Measurements from ENCODE around the gene MUC5AC.

GRCh38 chr11:1139441-1140083 lies 18.2 kb upstream of the MUC5AC start:
- TF ChIP-seq, protein P1, sequence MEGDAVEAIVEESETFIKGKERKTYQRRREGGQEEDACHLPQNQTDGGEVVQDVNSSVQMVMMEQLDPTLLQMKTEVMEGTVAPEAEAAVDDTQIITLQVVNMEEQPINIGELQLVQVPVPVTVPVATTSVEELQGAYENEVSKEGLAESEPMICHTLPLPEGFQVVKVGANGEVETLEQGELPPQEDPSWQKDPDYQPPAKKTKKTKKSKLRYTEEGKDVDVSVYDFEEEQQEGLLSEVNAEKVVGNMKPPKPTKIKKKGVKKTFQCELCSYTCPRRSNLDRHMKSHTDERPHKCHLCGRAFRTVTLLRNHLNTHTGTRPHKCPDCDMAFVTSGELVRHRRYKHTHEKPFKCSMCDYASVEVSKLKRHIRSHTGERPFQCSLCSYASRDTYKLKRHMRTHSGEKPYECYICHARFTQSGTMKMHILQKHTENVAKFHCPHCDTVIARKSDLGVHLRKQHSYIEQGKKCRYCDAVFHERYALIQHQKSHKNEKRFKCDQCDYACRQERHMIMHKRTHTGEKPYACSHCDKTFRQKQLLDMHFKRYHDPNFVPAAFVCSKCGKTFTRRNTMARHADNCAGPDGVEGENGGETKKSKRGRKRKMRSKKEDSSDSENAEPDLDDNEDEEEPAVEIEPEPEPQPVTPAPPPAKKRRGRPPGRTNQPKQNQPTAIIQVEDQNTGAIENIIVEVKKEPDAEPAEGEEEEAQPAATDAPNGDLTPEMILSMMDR (CRISPR knock-in tag; IDR thresholded peaks at IDR 0.05), result no peak
- TF ChIP-seq, protein P2, sequence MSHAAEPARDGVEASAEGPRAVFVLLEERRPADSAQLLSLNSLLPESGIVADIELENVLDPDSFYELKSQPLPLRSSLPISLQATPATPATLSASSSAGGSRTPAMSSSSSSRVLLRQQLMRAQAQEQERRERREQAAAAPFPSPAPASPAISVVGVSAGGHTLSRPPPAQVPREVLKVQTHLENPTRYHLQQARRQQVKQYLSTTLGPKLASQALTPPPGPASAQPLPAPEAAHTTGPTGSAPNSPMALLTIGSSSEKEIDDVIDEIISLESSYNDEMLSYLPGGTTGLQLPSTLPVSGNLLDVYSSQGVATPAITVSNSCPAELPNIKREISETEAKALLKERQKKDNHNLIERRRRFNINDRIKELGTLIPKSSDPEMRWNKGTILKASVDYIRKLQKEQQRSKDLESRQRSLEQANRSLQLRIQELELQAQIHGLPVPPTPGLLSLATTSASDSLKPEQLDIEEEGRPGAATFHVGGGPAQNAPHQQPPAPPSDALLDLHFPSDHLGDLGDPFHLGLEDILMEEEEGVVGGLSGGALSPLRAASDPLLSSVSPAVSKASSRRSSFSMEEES (CRISPR knock-in tag; IDR thresholded peaks at IDR 0.05), result no peak
- TF ChIP-seq ZNF274 (CRISPR knock-in tag; IDR thresholded peaks at IDR 0.05) (no peak), REXO4 (CRISPR knock-in tag; IDR thresholded peaks at IDR 0.05; ENCODE audit: borderline replicate concordance) (no peak), TOE1 (CRISPR knock-in tag; IDR thresholded peaks at IDR 0.05) (no peak), ZNF263 (CRISPR knock-in tag; IDR thresholded peaks at IDR 0.05) (no peak), BRCA1 (CRISPR knock-in tag; IDR thresholded peaks at IDR 0.05) (no peak), ETV6 (CRISPR knock-in tag; conservative IDR thresholded peaks at IDR 0.05) (no peak), MAF1 (CRISPR knock-in tag; IDR thresholded peaks at IDR 0.05; ENCODE audit: borderline replicate concordance) (no peak), BATF2 (CRISPR knock-in tag; IDR thresholded peaks at IDR 0.05) (no peak), TCF7L2 (IDR thresholded peaks at IDR 0.05; ENCODE audit: low read depth, low read length) (no peak), REST (IDR thresholded peaks at IDR 0.05; ENCODE audit: borderline replicate concordance in 1 of 2, low read depth in 1 of 2, low read length in 2 of 2) (no peak)
- TF ChIP-seq, protein P3, sequence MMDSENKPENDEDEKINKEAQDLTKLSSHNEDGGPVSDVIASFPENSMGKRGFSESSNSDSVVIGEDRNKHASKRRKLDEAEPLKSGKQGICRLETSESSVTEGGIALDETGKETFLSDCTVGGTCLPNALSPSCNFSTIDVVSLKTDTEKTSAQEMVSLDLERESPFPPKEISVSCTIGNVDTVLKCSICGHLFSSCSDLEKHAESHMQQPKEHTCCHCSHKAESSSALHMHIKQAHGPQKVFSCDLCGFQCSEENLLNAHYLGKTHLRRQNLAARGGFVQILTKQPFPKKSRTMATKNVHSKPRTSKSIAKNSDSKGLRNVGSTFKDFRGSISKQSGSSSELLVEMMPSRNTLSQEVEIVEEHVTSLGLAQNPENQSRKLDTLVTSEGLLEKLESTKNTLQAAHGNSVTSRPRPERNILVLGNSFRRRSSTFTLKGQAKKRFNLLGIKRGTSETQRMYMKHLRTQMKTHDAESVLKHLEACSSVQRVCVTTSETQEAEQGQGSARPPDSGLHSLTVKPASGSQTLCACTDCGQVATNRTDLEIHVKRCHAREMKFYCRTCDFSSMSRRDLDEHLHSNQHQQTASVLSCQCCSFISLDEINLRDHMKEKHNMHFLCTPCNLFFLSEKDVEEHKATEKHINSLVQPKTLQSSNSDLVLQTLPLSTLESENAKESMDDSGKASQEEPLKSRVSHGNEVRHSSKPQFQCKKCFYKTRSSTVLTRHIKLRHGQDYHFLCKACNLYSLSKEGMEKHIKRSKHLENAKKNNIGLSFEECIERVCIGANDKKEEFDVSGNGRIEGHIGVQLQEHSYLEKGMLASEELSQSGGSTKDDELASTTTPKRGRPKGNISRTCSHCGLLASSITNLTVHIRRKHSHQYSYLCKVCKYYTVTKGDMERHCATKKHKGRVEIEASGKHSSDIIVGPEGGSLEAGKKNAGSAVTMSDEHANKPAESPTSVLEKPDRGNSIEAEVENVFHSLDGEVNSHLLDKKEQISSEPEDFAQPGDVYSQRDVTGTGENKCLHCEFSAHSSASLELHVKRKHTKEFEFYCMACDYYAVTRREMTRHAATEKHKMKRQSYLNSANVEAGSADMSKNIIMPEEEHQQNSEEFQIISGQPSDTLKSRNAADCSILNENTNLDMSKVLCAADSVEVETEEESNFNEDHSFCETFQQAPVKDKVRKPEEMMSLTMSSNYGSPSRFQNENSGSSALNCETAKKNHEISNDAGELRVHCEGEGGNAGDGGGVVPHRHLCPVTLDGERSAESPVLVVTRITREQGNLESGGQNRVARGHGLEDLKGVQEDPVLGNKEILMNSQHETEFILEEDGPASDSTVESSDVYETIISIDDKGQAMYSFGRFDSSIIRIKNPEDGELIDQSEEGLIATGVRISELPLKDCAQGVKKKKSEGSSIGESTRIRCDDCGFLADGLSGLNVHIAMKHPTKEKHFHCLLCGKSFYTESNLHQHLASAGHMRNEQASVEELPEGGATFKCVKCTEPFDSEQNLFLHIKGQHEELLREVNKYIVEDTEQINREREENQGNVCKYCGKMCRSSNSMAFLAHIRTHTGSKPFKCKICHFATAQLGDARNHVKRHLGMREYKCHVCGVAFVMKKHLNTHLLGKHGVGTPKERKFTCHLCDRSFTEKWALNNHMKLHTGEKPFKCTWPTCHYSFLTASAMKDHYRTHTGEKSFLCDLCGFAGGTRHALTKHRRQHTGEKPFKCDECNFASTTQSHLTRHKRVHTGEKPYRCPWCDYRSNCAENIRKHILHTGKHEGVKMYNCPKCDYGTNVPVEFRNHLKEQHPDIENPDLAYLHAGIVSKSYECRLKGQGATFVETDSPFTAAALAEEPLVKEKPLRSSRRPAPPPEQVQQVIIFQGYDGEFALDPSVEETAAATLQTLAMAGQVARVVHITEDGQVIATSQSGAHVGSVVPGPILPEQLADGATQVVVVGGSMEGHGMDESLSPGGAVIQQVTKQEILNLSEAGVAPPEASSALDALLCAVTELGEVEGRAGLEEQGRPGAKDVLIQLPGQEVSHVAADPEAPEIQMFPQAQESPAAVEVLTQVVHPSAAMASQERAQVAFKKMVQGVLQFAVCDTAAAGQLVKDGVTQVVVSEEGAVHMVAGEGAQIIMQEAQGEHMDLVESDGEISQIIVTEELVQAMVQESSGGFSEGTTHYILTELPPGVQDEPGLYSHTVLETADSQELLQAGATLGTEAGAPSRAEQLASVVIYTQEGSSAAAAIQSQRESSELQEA (CRISPR knock-in tag; IDR thresholded peaks at IDR 0.05; ENCODE audit: not compliant biosample characterization), result no peak
- TF ChIP-seq, protein P4, sequence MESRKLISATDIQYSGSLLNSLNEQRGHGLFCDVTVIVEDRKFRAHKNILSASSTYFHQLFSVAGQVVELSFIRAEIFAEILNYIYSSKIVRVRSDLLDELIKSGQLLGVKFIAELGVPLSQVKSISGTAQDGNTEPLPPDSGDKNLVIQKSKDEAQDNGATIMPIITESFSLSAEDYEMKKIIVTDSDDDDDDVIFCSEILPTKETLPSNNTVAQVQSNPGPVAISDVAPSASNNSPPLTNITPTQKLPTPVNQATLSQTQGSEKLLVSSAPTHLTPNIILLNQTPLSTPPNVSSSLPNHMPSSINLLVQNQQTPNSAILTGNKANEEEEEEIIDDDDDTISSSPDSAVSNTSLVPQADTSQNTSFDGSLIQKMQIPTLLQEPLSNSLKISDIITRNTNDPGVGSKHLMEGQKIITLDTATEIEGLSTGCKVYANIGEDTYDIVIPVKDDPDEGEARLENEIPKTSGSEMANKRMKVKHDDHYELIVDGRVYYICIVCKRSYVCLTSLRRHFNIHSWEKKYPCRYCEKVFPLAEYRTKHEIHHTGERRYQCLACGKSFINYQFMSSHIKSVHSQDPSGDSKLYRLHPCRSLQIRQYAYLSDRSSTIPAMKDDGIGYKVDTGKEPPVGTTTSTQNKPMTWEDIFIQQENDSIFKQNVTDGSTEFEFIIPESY (CRISPR knock-in tag; IDR thresholded peaks at IDR 0.05), result no peak

Measured in HepG2 (cell line).